ENCODE data around the gene POU6F2.

POU6F2 gene

GRCh38 chr7:38932509-38933168 lies 45.1 kb upstream of the POU6F2 start:
- Histone ChIP-seq H3K27me3 (ENCODE audit: insufficient read depth, poor library complexity, severe bottlenecking) (no peaks in the 10 kb centered on the region), H3K27ac (replicated peaks) (no peak overlapping the region), H3K4me3 (replicated peaks; ENCODE audit: insufficient read depth, low read length) (no peak overlapping the region)
- peak in 1 of 2 experiments; percentile 53 for DNase-seq (ENCODE audit: low read depth in 1 of 2, low spot score in 1 of 2)
- TF ChIP-seq, protein P1, sequence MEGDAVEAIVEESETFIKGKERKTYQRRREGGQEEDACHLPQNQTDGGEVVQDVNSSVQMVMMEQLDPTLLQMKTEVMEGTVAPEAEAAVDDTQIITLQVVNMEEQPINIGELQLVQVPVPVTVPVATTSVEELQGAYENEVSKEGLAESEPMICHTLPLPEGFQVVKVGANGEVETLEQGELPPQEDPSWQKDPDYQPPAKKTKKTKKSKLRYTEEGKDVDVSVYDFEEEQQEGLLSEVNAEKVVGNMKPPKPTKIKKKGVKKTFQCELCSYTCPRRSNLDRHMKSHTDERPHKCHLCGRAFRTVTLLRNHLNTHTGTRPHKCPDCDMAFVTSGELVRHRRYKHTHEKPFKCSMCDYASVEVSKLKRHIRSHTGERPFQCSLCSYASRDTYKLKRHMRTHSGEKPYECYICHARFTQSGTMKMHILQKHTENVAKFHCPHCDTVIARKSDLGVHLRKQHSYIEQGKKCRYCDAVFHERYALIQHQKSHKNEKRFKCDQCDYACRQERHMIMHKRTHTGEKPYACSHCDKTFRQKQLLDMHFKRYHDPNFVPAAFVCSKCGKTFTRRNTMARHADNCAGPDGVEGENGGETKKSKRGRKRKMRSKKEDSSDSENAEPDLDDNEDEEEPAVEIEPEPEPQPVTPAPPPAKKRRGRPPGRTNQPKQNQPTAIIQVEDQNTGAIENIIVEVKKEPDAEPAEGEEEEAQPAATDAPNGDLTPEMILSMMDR (IDR thresholded peaks at IDR 0.05; ENCODE audit: insufficient read depth, low read length), result peak; percentile 63
- no peak for TF ChIP-seq GABPA (IDR thresholded peaks at IDR 0.05; ENCODE audit: low read depth)

GRCh38 chr7:38934051-38934450 lies 43.7 kb upstream of the POU6F2 start:
- Histone ChIP-seq H3K4me3 (replicated peaks; ENCODE audit: insufficient read depth, low read length) (no peak overlapping the region), H3K27me3 (ENCODE audit: insufficient read depth, poor library complexity, severe bottlenecking) (no peaks in the 10 kb centered on the region), H3K27ac (replicated peaks) (no peak overlapping the region)
- TF ChIP-seq GABPA (IDR thresholded peaks at IDR 0.05; ENCODE audit: low read depth) (no peak), SPI1 (IDR thresholded peaks at IDR 0.05; ENCODE audit: borderline replicate concordance, low read depth) (no peak), POLR2AphosphoS5 (IDR thresholded peaks at IDR 0.05; ENCODE audit: low read depth) (no peak)
- TF ChIP-seq, protein P2, sequence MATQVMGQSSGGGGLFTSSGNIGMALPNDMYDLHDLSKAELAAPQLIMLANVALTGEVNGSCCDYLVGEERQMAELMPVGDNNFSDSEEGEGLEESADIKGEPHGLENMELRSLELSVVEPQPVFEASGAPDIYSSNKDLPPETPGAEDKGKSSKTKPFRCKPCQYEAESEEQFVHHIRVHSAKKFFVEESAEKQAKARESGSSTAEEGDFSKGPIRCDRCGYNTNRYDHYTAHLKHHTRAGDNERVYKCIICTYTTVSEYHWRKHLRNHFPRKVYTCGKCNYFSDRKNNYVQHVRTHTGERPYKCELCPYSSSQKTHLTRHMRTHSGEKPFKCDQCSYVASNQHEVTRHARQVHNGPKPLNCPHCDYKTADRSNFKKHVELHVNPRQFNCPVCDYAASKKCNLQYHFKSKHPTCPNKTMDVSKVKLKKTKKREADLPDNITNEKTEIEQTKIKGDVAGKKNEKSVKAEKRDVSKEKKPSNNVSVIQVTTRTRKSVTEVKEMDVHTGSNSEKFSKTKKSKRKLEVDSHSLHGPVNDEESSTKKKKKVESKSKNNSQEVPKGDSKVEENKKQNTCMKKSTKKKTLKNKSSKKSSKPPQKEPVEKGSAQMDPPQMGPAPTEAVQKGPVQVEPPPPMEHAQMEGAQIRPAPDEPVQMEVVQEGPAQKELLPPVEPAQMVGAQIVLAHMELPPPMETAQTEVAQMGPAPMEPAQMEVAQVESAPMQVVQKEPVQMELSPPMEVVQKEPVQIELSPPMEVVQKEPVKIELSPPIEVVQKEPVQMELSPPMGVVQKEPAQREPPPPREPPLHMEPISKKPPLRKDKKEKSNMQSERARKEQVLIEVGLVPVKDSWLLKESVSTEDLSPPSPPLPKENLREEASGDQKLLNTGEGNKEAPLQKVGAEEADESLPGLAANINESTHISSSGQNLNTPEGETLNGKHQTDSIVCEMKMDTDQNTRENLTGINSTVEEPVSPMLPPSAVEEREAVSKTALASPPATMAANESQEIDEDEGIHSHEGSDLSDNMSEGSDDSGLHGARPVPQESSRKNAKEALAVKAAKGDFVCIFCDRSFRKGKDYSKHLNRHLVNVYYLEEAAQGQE (IDR thresholded peaks at IDR 0.05; ENCODE audit: insufficient replicate concordance, low read depth), result no peak
- TF ChIP-seq, protein P1 (IDR thresholded peaks at IDR 0.05; ENCODE audit: insufficient read depth, low read length), result no peak
- no peak for DNase-seq (ENCODE audit: low read depth in 1 of 2, low spot score in 1 of 2)

- no peak for DNase-seq (ENCODE audit: low read depth in 1 of 2, low spot score in 1 of 2)
- no peaks in the 10 kb centered on the region for H3K27me3 ChIP-seq (ENCODE audit: insufficient read depth, poor library complexity, severe bottlenecking)
- H3K27ac ChIP-seq (replicated peaks), result no peak overlapping the region
- no peak overlapping the region for H3K4me3 ChIP-seq (replicated peaks; ENCODE audit: insufficient read depth, low read length)
- TF ChIP-seq GABPA (IDR thresholded peaks at IDR 0.05; ENCODE audit: low read depth) (no peak), SPI1 (IDR thresholded peaks at IDR 0.05; ENCODE audit: borderline replicate concordance, low read depth) (no peak)
These were observed 43.2 kb upstream of the POU6F2 start for GRCh38 chr7:38934536-38934935.

GRCh38 chr7:38936641-38937040 lies 41.1 kb upstream of the POU6F2 start:
- Histone ChIP-seq H3K4me3 (replicated peaks; ENCODE audit: insufficient read depth, low read length) (no peak overlapping the region), H3K27ac (replicated peaks) (no peak overlapping the region), H3K27me3 (ENCODE audit: insufficient read depth, poor library complexity, severe bottlenecking) (no peaks in the 10 kb centered on the region)
- DNase-seq (ENCODE audit: low read depth in 1 of 2, low spot score in 1 of 2), result no peak
- TF ChIP-seq, protein P2 (IDR thresholded peaks at IDR 0.05; ENCODE audit: insufficient replicate concordance, low read depth), result no peak
- TF ChIP-seq POLR2AphosphoS5 (IDR thresholded peaks at IDR 0.05; ENCODE audit: low read depth) (no peak), SPI1 (IDR thresholded peaks at IDR 0.05; ENCODE audit: borderline replicate concordance, low read depth) (no peak), GABPA (IDR thresholded peaks at IDR 0.05; ENCODE audit: low read depth) (no peak)
- TF ChIP-seq, protein P1 (IDR thresholded peaks at IDR 0.05; ENCODE audit: insufficient read depth, low read length), result no peak

All from HL-60 (cell line).